GM13976 (cell line): ENCODE measurements around the gene TMEM184B.

Source experiments
- DNase-seq: peaks from one replicate; pipeline ENCODE4 v3.0.0; 2012; ENCODE audit warnings: low spot score
- in situ Hi-C: fragments of 300-500 bp; cut with MboI; formaldehyde crosslinking; loops from one replicate; pipeline ENCODE4 v1.12.0; 2022; ENCODE audit warnings: low sequenced_read_pairs, mixed read lengths, inconsistent platforms; ENCODE audit not compliant: unreplicated experiment
- TF ChIP-seq, protein P1 (sequence below): IDR thresholded peaks from 2 replicates; pipeline ENCODE4 v1.5.1; 2012; ENCODE audit warnings: borderline replicate concordance, mild to moderate bottlenecking; ENCODE audit not compliant: insufficient read depth; ENCODE audit errors: extremely low read depth, missing control alignments, control extremely low read depth

Gene TMEM184B

DNA sequence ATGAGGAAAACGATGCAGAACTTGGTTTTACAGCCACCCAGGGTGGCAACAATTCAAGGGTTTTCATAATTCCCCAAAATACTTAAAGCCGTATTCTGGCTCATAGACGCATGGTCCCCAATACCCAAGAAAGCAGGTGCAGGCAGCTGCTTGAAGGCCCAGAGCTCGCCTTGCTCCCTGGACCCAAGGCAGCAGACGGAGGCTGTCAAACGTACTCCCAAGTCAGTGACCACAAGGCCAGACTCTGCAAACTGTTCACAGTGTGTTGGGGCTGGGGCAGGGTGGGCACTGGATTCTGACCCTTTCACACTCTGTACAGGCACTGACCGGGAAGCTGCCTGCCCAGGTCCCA, 21.5 kb downstream of the TMEM184B start:
- TF ChIP-seq, protein P1, sequence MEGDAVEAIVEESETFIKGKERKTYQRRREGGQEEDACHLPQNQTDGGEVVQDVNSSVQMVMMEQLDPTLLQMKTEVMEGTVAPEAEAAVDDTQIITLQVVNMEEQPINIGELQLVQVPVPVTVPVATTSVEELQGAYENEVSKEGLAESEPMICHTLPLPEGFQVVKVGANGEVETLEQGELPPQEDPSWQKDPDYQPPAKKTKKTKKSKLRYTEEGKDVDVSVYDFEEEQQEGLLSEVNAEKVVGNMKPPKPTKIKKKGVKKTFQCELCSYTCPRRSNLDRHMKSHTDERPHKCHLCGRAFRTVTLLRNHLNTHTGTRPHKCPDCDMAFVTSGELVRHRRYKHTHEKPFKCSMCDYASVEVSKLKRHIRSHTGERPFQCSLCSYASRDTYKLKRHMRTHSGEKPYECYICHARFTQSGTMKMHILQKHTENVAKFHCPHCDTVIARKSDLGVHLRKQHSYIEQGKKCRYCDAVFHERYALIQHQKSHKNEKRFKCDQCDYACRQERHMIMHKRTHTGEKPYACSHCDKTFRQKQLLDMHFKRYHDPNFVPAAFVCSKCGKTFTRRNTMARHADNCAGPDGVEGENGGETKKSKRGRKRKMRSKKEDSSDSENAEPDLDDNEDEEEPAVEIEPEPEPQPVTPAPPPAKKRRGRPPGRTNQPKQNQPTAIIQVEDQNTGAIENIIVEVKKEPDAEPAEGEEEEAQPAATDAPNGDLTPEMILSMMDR: no peak
- no peak for DNase-seq
- in situ Hi-C loops: no loop called here

DNA sequence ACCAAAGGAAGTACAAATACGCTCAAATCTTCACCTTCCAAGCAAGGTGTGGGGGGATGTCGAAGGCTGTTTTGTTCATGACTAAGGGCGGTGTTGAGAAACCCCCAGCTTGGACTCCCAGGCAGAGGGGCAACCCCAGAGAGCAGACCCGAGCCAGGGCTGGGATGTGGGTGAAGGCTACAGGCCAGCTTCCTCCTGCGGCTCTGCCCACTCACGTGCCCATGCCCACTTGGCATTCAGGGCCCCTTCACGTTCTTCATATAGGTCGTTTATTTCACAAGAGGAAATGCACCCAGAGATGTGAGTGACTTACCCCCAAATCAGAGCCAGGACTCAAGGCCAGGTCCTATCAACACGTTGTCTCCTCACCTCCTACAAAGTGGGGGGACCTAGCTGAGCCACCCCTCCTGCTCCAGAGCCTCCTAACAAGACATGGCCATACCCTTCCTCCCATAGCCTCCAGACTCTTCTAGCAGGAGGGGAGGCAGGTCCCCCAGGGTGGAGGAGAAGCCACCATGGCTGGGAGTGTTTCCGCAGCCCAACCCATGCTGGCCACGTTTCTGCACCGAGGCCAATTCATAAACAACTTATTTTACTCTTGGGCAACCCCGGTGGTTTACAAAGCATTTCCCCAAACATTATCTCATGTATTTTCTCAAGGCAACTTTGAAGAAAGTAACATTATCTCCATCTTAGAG, 22.0 kb downstream of the TMEM184B start:
- in situ Hi-C loops: no loop called here
- TF ChIP-seq, protein P1: no peak
- no peak for DNase-seq

DNA sequence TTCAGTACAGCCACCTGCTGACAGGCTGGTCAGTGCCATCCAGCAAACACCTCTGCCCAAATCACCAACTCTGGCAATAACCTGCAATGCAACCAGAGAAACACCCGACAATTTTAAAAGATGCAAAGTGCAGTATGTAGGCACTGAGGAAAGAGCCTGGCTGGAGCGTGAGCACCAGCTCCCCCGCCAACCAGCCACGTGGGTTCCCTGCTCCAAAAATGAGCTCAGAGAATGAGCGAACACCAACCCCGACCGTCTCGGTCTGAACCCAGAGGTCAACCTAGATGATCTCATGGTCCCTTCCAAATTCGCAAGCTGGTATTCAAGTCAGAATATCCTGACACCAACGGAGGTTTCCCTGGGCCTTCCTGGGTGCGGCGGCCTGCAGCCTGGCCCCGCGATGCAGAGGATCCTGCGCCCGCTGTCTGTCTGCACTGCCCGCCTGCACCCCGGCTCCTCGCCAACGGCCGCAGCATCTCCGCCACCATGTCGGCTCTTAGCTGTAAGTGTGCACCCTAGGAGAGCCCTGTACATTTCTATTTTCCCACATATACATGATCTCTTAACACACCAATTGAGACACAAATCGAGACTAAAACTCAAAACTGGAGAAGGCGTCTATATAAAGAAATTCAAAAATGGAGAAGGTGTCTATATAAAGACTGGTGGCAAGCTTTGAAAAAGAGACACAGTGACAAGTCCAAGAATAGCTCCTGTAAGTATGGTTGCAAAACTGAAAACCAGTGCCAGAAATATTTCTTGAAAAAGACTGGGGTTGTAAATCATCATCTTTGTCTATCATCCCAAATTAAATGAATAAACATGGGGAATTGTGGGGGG, 22.8 kb downstream of the TMEM184B start:
- in situ Hi-C loops: no loop called here
- DNase-seq: no peak
- TF ChIP-seq, protein P1: no peak

DNA sequence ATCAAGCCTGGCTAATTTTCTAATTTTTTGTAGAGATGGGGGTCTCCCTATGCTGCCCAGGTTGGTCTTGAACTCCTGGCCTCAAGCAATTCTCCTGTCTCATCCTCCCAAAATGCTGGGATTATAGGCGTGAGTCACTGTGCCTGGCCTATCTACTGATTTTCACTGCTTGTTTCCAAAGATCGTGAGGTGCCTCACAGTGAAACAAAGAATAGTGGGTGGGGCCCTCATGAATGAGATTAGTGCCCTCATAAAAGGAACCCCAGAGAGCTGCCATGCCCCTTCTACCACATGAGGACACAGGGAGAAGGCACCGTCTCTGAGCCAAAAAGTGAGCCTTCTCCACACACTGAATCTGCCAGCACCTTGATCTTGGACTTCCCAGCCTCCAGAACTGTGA, 23.5 kb downstream of the TMEM184B start:
- DNase-seq: no peak
- in situ Hi-C loops: no loop called here
- TF ChIP-seq, protein P1: no peak

DNA sequence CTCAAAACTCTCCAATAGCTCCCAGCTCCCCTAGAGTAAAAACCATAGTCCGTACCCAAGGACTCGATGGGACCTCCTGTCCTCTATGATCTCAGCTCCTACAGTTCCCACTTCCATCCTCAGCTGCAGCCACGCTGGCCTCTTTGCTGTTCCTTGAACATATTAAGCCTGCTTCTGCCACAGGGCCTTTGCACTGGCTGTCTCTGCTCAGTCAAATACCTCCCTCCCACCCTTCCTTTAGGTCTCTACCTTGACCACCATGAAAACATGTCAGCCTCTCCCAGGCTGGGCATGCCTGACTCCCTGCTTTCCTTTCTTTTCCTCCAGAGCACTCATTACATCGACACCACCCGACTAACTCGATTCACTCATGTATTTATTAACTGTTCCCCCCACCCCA, 24.5 kb downstream of the TMEM184B start:
- TF ChIP-seq, protein P1: no peak
- in situ Hi-C loops: no loop called here
- DNase-seq: no peak

DNA sequence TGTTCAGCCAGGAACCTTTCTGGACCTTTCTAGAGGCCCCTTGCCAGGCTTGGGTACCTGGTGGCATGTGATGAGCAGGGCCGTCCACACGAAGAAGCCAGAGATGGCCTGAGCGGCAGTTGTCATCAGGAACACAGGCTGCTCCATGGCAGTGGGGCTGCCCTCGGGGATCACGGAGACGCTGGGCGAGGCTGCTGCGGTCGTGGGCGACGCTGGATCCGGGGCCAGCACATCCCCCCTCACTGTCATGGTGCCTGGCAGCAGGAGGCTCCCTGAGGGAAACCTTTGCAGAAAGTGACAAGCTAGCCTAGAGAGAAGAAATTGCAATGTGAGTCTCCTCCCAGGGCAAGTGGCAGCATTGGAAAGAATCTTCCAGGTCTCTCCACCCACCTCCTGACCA, 25.1 kb downstream of the TMEM184B start:
- TF ChIP-seq, protein P1: no peak
- in situ Hi-C loops: no loop called here
- DNase-seq: no peak
